ENCODE measurements around the gene SKI. TPM values are rescaled to one million over a fixed set of nuclear protein-coding genes. Genes with fewer than 3 reads are reported as not detected.

Gene SKI
- total RNA-seq, 1 donor from 2014 or later, result 90.0 TPM

DNA sequence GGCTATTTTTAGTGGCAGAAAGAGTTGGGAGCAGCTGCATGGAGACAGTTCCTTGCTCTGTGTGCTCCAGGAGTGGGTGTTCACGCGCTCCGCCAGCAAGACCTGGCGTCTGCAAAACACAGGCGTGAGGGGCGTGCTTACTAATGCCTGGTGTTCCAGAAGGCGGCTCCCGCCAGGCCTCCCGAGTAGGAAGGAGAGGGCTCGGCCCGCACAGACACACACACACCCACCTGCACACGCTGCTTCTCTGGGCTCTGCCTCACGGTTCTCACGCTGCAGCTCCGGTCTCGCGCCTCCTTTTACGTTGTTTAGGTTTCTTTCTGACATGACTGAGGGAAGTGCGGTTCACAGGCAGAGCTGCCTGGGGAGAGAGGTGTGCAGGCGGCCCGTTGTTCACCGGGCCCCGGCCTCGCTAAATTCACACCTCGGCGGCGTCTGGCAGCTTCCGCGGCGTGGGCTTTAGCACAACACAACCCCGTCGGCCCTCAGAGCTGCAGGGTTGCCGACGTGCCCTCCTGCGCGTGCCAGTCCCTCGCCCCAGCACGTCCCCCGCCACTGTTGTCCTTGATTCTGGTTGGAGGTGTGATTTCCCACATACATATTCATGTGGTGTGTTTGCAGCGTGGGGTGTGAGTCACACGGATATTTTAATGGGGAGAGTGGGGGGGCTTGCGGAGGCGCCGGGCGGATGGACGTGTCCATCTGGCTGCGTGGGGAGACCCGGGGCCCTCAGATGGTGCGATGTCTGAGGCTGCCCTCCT is 77.0 kb downstream of the SKI start:
- ATAC-seq (no peak), DNase-seq (no peak)
- Histone ChIP-seq H3K27ac (no peak overlapping the region), H3K4me1 (peaks cover 29% of the 10 kb centered on the region), H3K27me3 (ENCODE audit: low read depth) (no peaks in the 10 kb centered on the region), H3K36me3 (peaks cover 66% of the 10 kb centered on the region), H3K4me3 (no peak overlapping the region), H3K9me3 (no peaks in the 10 kb centered on the region)
- TF ChIP-seq, protein P1, sequence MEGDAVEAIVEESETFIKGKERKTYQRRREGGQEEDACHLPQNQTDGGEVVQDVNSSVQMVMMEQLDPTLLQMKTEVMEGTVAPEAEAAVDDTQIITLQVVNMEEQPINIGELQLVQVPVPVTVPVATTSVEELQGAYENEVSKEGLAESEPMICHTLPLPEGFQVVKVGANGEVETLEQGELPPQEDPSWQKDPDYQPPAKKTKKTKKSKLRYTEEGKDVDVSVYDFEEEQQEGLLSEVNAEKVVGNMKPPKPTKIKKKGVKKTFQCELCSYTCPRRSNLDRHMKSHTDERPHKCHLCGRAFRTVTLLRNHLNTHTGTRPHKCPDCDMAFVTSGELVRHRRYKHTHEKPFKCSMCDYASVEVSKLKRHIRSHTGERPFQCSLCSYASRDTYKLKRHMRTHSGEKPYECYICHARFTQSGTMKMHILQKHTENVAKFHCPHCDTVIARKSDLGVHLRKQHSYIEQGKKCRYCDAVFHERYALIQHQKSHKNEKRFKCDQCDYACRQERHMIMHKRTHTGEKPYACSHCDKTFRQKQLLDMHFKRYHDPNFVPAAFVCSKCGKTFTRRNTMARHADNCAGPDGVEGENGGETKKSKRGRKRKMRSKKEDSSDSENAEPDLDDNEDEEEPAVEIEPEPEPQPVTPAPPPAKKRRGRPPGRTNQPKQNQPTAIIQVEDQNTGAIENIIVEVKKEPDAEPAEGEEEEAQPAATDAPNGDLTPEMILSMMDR (IDR thresholded peaks at IDR 0.05), result no peak
- intact Hi-C loops (cut with DNase I), result no loop called here

DNA sequence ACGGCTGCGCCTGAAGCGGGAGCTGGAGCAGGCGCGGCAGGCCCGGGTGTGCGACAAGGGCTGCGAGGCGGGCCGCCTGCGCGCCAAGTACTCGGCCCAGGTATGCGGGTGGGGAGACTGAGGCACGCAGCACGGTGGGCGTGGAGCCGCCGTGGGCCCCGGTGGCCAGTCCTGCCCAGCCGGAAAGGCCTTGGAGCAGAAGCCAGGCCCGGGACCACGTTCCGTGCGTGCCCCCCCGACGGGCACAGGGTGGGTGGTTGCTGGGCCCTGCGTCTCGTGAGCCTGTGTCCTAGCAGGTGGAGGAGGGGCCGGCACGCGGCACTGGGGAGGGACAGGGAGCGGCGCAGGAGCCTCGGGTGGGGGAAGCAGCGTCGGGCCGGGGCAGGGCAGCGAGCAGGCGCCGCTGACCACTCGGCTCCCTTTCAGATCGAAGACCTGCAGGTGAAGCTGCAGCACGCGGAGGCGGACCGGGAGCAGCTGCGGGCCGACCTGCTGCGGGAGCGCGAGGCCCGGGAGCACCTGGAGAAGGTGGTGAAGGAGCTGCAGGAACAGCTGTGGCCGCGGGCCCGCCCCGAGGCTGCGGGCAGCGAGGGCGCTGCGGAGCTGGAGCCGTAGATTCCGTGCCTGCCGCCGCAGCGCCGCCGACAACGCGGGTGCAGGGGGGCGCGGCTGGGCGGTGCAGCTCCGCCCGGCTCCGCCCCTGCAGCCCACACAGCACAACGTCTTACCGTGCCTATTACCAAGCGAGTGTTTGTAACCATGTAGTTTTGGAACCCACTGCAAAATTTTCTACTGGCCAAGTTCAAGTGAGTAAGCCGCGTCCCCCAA is 78.2 kb downstream of the SKI start:
- no peak overlapping the region for H3K4me3 ChIP-seq
- H3K4me1 ChIP-seq, result peaks cover 26% of the 10 kb centered on the region
- DNase-seq (no peak), ATAC-seq (no peak)
- no peaks in the 10 kb centered on the region for H3K9me3 ChIP-seq
- TF ChIP-seq, protein P1 (IDR thresholded peaks at IDR 0.05), result no peak
- intact Hi-C loops (cut with DNase I), result no loop called here
- peaks cover 66% of the 10 kb centered on the region for H3K36me3 ChIP-seq
- H3K27me3 ChIP-seq (ENCODE audit: low read depth), result no peaks in the 10 kb centered on the region
- H3K27ac ChIP-seq, result no peak overlapping the region

DNA sequence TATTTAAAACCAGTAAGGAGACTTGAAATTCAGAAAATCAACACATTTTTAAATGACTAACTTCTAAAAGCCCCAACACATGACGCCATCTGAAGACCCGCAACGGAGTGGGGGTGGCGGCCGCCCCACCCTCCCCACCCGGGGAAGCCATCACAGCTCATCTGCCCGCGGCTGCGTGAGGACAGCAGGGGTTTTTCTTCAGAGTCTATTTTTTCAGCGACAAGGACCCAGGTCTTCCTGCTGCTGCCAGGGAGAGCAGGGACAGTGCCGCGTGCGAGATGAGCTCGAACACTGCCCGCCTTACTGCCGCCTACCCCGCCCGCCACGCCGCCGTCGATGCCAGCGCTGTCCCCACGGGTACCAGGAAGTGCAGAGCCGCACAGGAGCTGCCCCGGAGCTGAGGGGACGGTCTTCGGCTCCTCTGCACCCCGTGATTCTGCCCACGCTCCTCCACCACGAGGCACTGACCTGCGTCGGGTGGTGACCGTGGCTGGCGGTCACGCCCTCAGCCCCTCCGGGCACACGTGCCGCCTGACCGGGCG is 79.0 kb downstream of the SKI start:
- no peak for DNase-seq
- peaks cover 26% of the 10 kb centered on the region for H3K4me1 ChIP-seq
- no peaks in the 10 kb centered on the region for H3K27me3 ChIP-seq (ENCODE audit: low read depth)
- peaks cover 66% of the 10 kb centered on the region for H3K36me3 ChIP-seq
- TF ChIP-seq, protein P1 (IDR thresholded peaks at IDR 0.05), result no peak
- no peak for ATAC-seq
- intact Hi-C loops (cut with DNase I), result no loop called here
- H3K4me3 ChIP-seq, result no peak overlapping the region
- H3K9me3 ChIP-seq, result no peaks in the 10 kb centered on the region
- no peak overlapping the region for H3K27ac ChIP-seq

DNA sequence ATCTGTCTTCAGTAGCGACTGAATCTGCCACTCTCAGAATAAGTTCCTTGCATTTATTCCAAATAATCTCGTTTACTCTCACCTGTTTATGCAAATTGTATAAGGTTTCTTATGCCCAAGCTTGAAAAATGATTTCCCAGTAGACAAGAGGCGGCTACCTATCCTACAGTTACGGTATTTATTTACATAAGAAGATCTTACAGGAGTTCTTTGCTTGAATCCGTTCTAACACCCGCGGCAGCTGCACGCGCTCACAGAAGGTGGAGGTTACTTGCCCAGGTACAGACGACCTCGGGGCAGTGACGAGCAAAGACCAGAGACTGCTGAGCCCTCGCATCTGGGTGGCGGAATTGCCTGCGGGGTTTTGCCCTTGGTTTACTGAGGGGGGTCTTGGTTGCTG is 79.9 kb downstream of the SKI start:
- ATAC-seq, result no peak
- H3K36me3 ChIP-seq, result peaks cover 64% of the 10 kb centered on the region

DNA sequence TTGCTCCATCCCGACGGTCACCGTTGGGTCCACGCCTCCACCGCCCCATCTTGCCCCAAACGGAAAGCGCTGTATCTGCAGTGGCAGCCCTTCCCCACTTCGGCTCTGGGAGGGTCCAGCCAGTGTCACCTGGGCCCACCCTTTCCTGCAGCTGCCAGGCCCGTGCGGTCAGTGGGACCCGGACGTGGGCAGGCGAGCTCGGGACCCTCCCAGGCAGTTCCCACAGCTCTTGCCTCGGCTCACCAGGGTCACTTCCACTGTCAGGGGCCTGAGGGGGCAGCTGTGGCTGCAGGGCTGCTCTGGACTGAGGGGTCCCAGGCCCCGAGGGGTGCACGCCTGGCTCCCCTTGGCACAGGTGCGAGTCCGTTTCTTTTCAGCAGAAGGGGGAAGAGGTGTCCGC is 80.7 kb downstream of the SKI start:
- H3K9me3 ChIP-seq, result no peaks in the 10 kb centered on the region
- no peak overlapping the region for H3K4me3 ChIP-seq
- ATAC-seq, result no peak
- H3K27me3 ChIP-seq (ENCODE audit: low read depth), result no peaks in the 10 kb centered on the region
- no peak for DNase-seq
- no peak overlapping the region for H3K27ac ChIP-seq
- TF ChIP-seq, protein P1 (IDR thresholded peaks at IDR 0.05), result no peak
- peaks cover 35% of the 10 kb centered on the region for H3K4me1 ChIP-seq
- H3K36me3 ChIP-seq, result peaks cover 55% of the 10 kb centered on the region
- intact Hi-C loops (cut with DNase I), result no loop called here

More for the DNA sequence above, 79.9 kb downstream of the SKI start:
- H3K27ac ChIP-seq, result no peak overlapping the region
- intact Hi-C loops (cut with DNase I), result no loop called here
- TF ChIP-seq, protein P1 (IDR thresholded peaks at IDR 0.05), result no peak
- no peaks in the 10 kb centered on the region for H3K9me3 ChIP-seq
- H3K27me3 ChIP-seq (ENCODE audit: low read depth), result no peaks in the 10 kb centered on the region
- DNase-seq, result no peak
- H3K4me1 ChIP-seq, result peaks cover 26% of the 10 kb centered on the region
- H3K4me3 ChIP-seq, result no peak overlapping the region

Data from lower lobe of right lung (tissue), 2 donors.